SH-SY5Y (cell line): Measurements from ENCODE around the gene SOX13.

Source experiments
- GATA2 ChIP-seq: IDR thresholded peaks from 2 replicates; pipeline ENCODE4 v1.6.1; 2011; ENCODE audit warnings: mild to moderate bottlenecking, low read depth, low read length
- GATA3 ChIP-seq: IDR thresholded peaks from 2 replicates; pipeline ENCODE4 v1.6.1; 2011; ENCODE audit warnings: low read depth, mild to moderate bottlenecking, low read length, moderate library complexity

GRCh38 chr1:204070895-204071294, 2.0 kb upstream of the SOX13 start:
- no peak for TF ChIP-seq GATA2
- no peak for TF ChIP-seq GATA3
